ENCODE results near the gene GALR3. TPM values are rescaled to one million over a fixed set of nuclear protein-coding genes. Genes with fewer than 3 reads are reported as not detected.

Gene GALR3
- total RNA-seq, 1 experiment from 2014 or later, result not detected

DNA sequence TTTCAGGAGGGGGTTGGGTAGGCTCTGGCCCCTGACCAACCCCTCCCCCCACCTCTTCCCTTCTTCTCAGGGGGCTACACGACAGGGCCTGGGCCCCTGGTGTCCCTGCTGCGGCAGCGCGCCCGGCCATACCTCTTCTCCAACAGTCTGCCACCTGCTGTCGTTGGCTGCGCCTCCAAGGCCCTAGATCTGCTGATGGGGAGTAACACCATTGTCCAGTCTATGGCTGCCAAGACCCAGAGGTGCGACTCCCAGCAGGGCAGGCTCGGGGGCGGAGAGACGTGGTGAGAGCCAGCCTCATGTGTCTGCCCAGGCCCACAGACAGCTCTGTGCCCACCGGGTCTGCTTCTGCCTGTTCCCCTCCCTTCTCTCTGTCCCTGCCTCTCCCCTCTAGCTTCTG, 7.6 kb upstream of the GALR3 start:
- BruUV-seq (replicated peaks), result no TSS peak
- intact Hi-C loops (cut with micrococcal nuclease; ENCODE audit: unreplicated experiment), result loop anchor here (5.0 kb wide), 1 partner anchor 47 kb away; no protein-coding TSS in a partner anchor

DNA sequence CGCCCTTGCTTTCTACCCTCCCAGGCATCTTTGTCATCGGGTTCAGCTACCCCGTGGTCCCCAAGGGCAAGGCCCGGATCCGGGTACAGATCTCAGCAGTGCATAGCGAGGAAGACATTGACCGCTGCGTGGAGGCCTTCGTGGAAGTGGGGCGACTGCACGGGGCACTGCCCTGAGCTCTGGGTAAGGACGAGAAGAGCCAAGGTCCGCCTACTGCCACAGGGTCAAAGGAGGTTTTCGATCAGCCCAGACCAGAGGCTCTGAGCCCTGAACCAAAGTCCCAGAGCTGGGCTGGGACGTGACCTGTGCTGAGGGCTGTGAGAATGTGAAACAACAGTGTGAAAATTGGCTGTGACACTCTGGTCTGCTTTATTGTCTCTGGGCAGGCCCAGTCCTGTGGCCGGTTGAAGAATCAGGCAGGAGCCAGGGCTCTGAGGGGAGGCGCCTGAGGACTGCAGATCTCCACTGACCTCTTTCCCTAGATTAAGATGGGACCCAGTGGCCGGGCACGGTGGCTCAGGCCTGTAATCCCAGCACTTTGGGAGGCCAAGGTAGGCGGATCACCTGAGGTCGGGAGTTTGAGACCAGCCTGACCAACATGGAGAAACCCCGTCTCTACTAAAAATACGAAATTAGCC, 6.5 kb upstream of the GALR3 start:
- no peak for DNase-seq (ENCODE audit: low read depth, low spot score)
- BruUV-seq (replicated peaks), result no TSS peak
- Histone ChIP-seq H3K9me3 (ENCODE audit: control insufficient read depth, insufficient read depth, low read depth, low read length) (no peaks in the 10 kb centered on the region), H3K27ac (ENCODE audit: low read length) (no peak overlapping the region), H3K4me1 (ENCODE audit: control insufficient read depth, insufficient read depth, low read length) (no peaks in the 10 kb centered on the region), H3K27me3 (ENCODE audit: control insufficient read depth, insufficient read depth, low read length) (no peaks in the 10 kb centered on the region), H3K36me3 (ENCODE audit: control insufficient read depth, insufficient read depth, low read length) (no peaks in the 10 kb centered on the region), H3K4me3 (ENCODE audit: low read depth in 2 of 2, low read length in 2 of 2) (no peak overlapping the region)
- in situ Hi-C loops (cut with HindIII; ENCODE audit: low pct_unique_long_range_greater_than_20kb, low sequenced_read_pairs), result no loop called here
- no peak for ATAC-seq
- ChIA-PET CTCF (interaction anchor here (0.6 kb wide), 1 partner anchor 41 kb away, joined by 12 read pairs; no protein-coding TSS in a partner anchor), POLR2A (no interaction called here)
- intact Hi-C loops (cut with micrococcal nuclease; ENCODE audit: unreplicated experiment), result loop anchor here (5.0 kb wide), 1 partner anchor 46 kb away; no protein-coding TSS in a partner anchor
- no peak for TF ChIP-seq TCF7L2 (IDR thresholded peaks at IDR 0.05; ENCODE audit: low read depth, low read length)
- TF ChIP-seq, protein P1, sequence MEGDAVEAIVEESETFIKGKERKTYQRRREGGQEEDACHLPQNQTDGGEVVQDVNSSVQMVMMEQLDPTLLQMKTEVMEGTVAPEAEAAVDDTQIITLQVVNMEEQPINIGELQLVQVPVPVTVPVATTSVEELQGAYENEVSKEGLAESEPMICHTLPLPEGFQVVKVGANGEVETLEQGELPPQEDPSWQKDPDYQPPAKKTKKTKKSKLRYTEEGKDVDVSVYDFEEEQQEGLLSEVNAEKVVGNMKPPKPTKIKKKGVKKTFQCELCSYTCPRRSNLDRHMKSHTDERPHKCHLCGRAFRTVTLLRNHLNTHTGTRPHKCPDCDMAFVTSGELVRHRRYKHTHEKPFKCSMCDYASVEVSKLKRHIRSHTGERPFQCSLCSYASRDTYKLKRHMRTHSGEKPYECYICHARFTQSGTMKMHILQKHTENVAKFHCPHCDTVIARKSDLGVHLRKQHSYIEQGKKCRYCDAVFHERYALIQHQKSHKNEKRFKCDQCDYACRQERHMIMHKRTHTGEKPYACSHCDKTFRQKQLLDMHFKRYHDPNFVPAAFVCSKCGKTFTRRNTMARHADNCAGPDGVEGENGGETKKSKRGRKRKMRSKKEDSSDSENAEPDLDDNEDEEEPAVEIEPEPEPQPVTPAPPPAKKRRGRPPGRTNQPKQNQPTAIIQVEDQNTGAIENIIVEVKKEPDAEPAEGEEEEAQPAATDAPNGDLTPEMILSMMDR (IDR thresholded peaks at IDR 0.05), result no peak
- no peak for TF ChIP-seq SIN3A (IDR thresholded peaks at IDR 0.05; ENCODE audit: borderline replicate concordance, insufficient read depth, low read depth, low read length)

More for the DNA sequence above, 7.6 kb upstream of the GALR3 start:
- Histone ChIP-seq H3K9me3 (ENCODE audit: control insufficient read depth, insufficient read depth, low read depth, low read length) (no peaks in the 10 kb centered on the region), H3K27me3 (ENCODE audit: control insufficient read depth, insufficient read depth, low read length) (no peaks in the 10 kb centered on the region), H3K36me3 (ENCODE audit: control insufficient read depth, insufficient read depth, low read length) (no peaks in the 10 kb centered on the region), H3K4me1 (ENCODE audit: control insufficient read depth, insufficient read depth, low read length) (no peaks in the 10 kb centered on the region), H3K27ac (ENCODE audit: low read length) (no peak overlapping the region), H3K4me3 (ENCODE audit: low read depth in 2 of 2, low read length in 2 of 2) (no peak overlapping the region)
- TF ChIP-seq, protein P1 (IDR thresholded peaks at IDR 0.05), result no peak
- TF ChIP-seq SIN3A (IDR thresholded peaks at IDR 0.05; ENCODE audit: borderline replicate concordance, insufficient read depth, low read depth, low read length) (no peak), TCF7L2 (IDR thresholded peaks at IDR 0.05; ENCODE audit: low read depth, low read length) (no peak), POLR2AphosphoS5 (IDR thresholded peaks at IDR 0.05; ENCODE audit: low read depth, low read length) (no peak)
- TF ChIP-seq, protein P2, sequence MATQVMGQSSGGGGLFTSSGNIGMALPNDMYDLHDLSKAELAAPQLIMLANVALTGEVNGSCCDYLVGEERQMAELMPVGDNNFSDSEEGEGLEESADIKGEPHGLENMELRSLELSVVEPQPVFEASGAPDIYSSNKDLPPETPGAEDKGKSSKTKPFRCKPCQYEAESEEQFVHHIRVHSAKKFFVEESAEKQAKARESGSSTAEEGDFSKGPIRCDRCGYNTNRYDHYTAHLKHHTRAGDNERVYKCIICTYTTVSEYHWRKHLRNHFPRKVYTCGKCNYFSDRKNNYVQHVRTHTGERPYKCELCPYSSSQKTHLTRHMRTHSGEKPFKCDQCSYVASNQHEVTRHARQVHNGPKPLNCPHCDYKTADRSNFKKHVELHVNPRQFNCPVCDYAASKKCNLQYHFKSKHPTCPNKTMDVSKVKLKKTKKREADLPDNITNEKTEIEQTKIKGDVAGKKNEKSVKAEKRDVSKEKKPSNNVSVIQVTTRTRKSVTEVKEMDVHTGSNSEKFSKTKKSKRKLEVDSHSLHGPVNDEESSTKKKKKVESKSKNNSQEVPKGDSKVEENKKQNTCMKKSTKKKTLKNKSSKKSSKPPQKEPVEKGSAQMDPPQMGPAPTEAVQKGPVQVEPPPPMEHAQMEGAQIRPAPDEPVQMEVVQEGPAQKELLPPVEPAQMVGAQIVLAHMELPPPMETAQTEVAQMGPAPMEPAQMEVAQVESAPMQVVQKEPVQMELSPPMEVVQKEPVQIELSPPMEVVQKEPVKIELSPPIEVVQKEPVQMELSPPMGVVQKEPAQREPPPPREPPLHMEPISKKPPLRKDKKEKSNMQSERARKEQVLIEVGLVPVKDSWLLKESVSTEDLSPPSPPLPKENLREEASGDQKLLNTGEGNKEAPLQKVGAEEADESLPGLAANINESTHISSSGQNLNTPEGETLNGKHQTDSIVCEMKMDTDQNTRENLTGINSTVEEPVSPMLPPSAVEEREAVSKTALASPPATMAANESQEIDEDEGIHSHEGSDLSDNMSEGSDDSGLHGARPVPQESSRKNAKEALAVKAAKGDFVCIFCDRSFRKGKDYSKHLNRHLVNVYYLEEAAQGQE (IDR thresholded peaks at IDR 0.05; ENCODE audit: insufficient read depth in 1 of 2, low read depth in 2 of 2, low read length in 1 of 2), result no peak
- ATAC-seq, result no peak
- CTCF ChIA-PET, result no interaction called here
- POLR2A ChIA-PET, result no interaction called here
- no peak for DNase-seq (ENCODE audit: low read depth, low spot score)
- in situ Hi-C loops (cut with HindIII; ENCODE audit: low pct_unique_long_range_greater_than_20kb, low sequenced_read_pairs), result no loop called here

Measured in Panc1 (cell line).